ENCODE measurements around the gene NOTUM.

NOTUM gene

GRCh38 chr17:81915331-81915730 lies 45.7 kb downstream of the NOTUM start:
- H3K4me2 ChIP-seq (ENCODE audit: low read length): no peak overlapping the region
- H3K9me2 ChIP-seq (replicated peaks; ENCODE audit: control insufficient read depth, low read length): no peaks in the 10 kb centered on the region
- peaks cover 21% of the 10 kb centered on the region for H3K4me1 ChIP-seq (ENCODE audit: control insufficient read depth, low read length)
- no peaks in the 10 kb centered on the region for H3K9me3 ChIP-seq (ENCODE audit: control insufficient read depth, insufficient read depth, low read length)
- H3K4me3 ChIP-seq (ENCODE audit: low read length): no peak overlapping the region
- no peaks in the 10 kb centered on the region for H3K27me3 ChIP-seq (ENCODE audit: control insufficient read depth, low read length)
- H3F3A ChIP-seq (ENCODE audit: control insufficient read depth, insufficient read depth): peaks cover 10% of the 10 kb centered on the region
- H4K20me1 ChIP-seq (ENCODE audit: control insufficient read depth, insufficient read depth, low read depth, low read length): peaks cover 23% of the 10 kb centered on the region; the same call in 1 of the 2 replicates
- H3K79me2 ChIP-seq (ENCODE audit: control insufficient read depth, low read length): peaks cover 46% of the 10 kb centered on the region
- no peak overlapping the region for H3K27ac ChIP-seq (ENCODE audit: low read depth, low read length)
- TF ChIP-seq EZH2phosphoT487 (IDR thresholded peaks at IDR 0.05; ENCODE audit: borderline replicate concordance, low read length): no peak
- TF ChIP-seq CTCF (IDR thresholded peaks at IDR 0.05; ENCODE audit: low read depth, low read length, poor library complexity, severe bottlenecking): no peak
- peaks cover 68% of the 10 kb centered on the region for H3K36me3 ChIP-seq (ENCODE audit: control insufficient read depth, low read length)

GRCh38 chr17:81914103-81914850 lies 46.7 kb downstream of the NOTUM start:
- H3F3A ChIP-seq (ENCODE audit: control insufficient read depth, insufficient read depth): peaks cover 10% of the 10 kb centered on the region
- TF ChIP-seq CTCF (IDR thresholded peaks at IDR 0.05; ENCODE audit: low read depth, low read length, poor library complexity, severe bottlenecking) (no peak), EZH2phosphoT487 (IDR thresholded peaks at IDR 0.05; ENCODE audit: borderline replicate concordance, low read length) (no peak)
- H3K4me2 ChIP-seq (ENCODE audit: low read length): no peak overlapping the region
- peaks cover 66% of the 10 kb centered on the region for H3K36me3 ChIP-seq (ENCODE audit: control insufficient read depth, low read length)
- no peak overlapping the region for H3K27ac ChIP-seq (ENCODE audit: low read depth, low read length)
- peaks cover 23% of the 10 kb centered on the region; the same call in 1 of the 2 replicates for H4K20me1 ChIP-seq (ENCODE audit: control insufficient read depth, insufficient read depth, low read depth, low read length)
- H3K4me3 ChIP-seq (ENCODE audit: low read length): no peak overlapping the region
- peaks cover 51% of the 10 kb centered on the region for H3K79me2 ChIP-seq (ENCODE audit: control insufficient read depth, low read length)
- no peaks in the 10 kb centered on the region for H3K27me3 ChIP-seq (ENCODE audit: control insufficient read depth, low read length)
- no peaks in the 10 kb centered on the region for H3K9me2 ChIP-seq (replicated peaks; ENCODE audit: control insufficient read depth, low read length)
- no peaks in the 10 kb centered on the region for H3K9me3 ChIP-seq (ENCODE audit: control insufficient read depth, insufficient read depth, low read length)
- H3K4me1 ChIP-seq (ENCODE audit: control insufficient read depth, low read length): peaks cover 32% of the 10 kb centered on the region

- Histone ChIP-seq H3K79me2 (ENCODE audit: control insufficient read depth, low read length) (peaks cover 51% of the 10 kb centered on the region), H4K20me1 (ENCODE audit: control insufficient read depth, insufficient read depth, low read depth, low read length) (peaks cover 23% of the 10 kb centered on the region; the same call in 1 of the 2 replicates), H3K27ac (ENCODE audit: low read depth, low read length) (no peak overlapping the region), H3K4me1 (ENCODE audit: control insufficient read depth, low read length) (peaks cover 32% of the 10 kb centered on the region), H3K4me3 (ENCODE audit: low read length) (no peak overlapping the region), H3K27me3 (ENCODE audit: control insufficient read depth, low read length) (no peaks in the 10 kb centered on the region), H3F3A (ENCODE audit: control insufficient read depth, insufficient read depth) (peaks cover 10% of the 10 kb centered on the region), H3K9me2 (replicated peaks; ENCODE audit: control insufficient read depth, low read length) (no peaks in the 10 kb centered on the region), H3K36me3 (ENCODE audit: control insufficient read depth, low read length) (peaks cover 72% of the 10 kb centered on the region), H3K4me2 (ENCODE audit: low read length) (no peak overlapping the region), H3K9me3 (ENCODE audit: control insufficient read depth, insufficient read depth, low read length) (no peaks in the 10 kb centered on the region)
- TF ChIP-seq CTCF (IDR thresholded peaks at IDR 0.05; ENCODE audit: low read depth, low read length, poor library complexity, severe bottlenecking) (no peak), EZH2phosphoT487 (IDR thresholded peaks at IDR 0.05; ENCODE audit: borderline replicate concordance, low read length) (no peak)
Measured at GRCh38 chr17:81913394-81914102, 47.4 kb downstream of the NOTUM start.
